Measurements from ENCODE around the gene ZFHX2. TPM values are rescaled to one million over a fixed set of nuclear protein-coding genes. Genes with fewer than 3 reads are reported as not detected.

ZFHX2 gene
- total and polyA plus RNA-seq, 5 donors from 2014 or later, result 0.42 TPM; not detected in 4

GRCh38 chr14:23478109-23478759 lies 73.3 kb downstream of the ZFHX2 start:
- Histone ChIP-seq H3K4me3 (ENCODE audit: low read depth, low read length) (no peak overlapping the region), H3K36me3 (ENCODE audit: control insufficient read depth, insufficient read depth, low read length) (peaks cover 61% of the 10 kb centered on the region), H3K27me3 (ENCODE audit: control insufficient read depth, insufficient read depth, low read length) (no peaks in the 10 kb centered on the region), H3K27ac (ENCODE audit: insufficient read depth, low read length, poor library complexity, severe bottlenecking) (peak overlapping the region; percentile 49), H3K9me3 (ENCODE audit: control insufficient read depth in 2 of 2, low read length in 2 of 2) (no peaks in the 10 kb centered on the region), H3K4me1 (ENCODE audit: control insufficient read depth, insufficient read depth, low read length, poor library complexity, severe bottlenecking) (peaks cover 5% of the 10 kb centered on the region)
- Mint-ChIP-seq H3K9me3 (no peaks in the 10 kb centered on the region), H3K27ac (peak overlapping the region; percentile 1 to 50 (median 49)), H3K4me1 (peaks cover 5 to 15% (median 11%) of the 10 kb centered on the region in 4 donors), H3K27me3 (no peaks in the 10 kb centered on the region), H3K36me3 (peaks cover 38% of the 10 kb centered on the region), H3K4me3 (no peak overlapping the region)
- DNase-seq (peak; percentile 52 to 86 (median 79)), ATAC-seq (ENCODE audit: low read depth in 2 of 2) (peak; percentile 63 to 81)

- Mint-ChIP-seq H3K9me3 (peaks cover 0 to 1% (median 0%) of the 10 kb centered on the region in 7 donors), H3K4me1 (peaks cover 0 to 8% (median 5%) of the 10 kb centered on the region in 4 donors), H3K27ac (peak overlapping the region in 1 of 3 donors; percentile 27), H3K36me3 (peaks cover 19% of the 10 kb centered on the region), H3K27me3 (no peaks in the 10 kb centered on the region), H3K4me3 (no peak overlapping the region)
- peaks cover 9% of the 10 kb centered on the region for H3K4me1 ChIP-seq (ENCODE audit: control insufficient read depth, insufficient read depth, low read length, poor library complexity, severe bottlenecking)
- peaks cover 50% of the 10 kb centered on the region for H3K36me3 ChIP-seq (ENCODE audit: control insufficient read depth, insufficient read depth, low read length)
- H3K9me3 ChIP-seq (ENCODE audit: control insufficient read depth in 2 of 2, low read length in 2 of 2), result no peaks in the 10 kb centered on the region
- no peak overlapping the region for H3K27ac ChIP-seq (ENCODE audit: insufficient read depth, low read length, poor library complexity, severe bottlenecking)
- H3K27me3 ChIP-seq (ENCODE audit: control insufficient read depth, insufficient read depth, low read length), result no peaks in the 10 kb centered on the region
- ATAC-seq (ENCODE audit: low read depth in 2 of 2) (no peak), DNase-seq (no peak)
- H3K4me3 ChIP-seq (ENCODE audit: low read depth, low read length), result no peak overlapping the region
These were observed 80.6 kb downstream of the ZFHX2 start for GRCh38 chr14:23470947-23471346.

Other genes starting within 250 kb of the ZFHX2 start
- 33.2 TPM for gene PPP1R3E, start 248.9 kb downstream of the ZFHX2 start, total RNA-seq
- gene PPP1R3E, start 248.9 kb downstream of the ZFHX2 start, polyA plus RNA-seq, result 1 to 10 TPM; 2.5 to 4.6 (median 2.9) TPM
- gene BCL2L2, start 244.9 kb downstream of the ZFHX2 start, total RNA-seq, result 2.6 TPM
- gene BCL2L2, start 244.9 kb downstream of the ZFHX2 start, polyA plus RNA-seq, result not detected
- gene PABPN1, start 230.3 kb downstream of the ZFHX2 start, total RNA-seq, result 188 TPM
- gene PABPN1, start 230.3 kb downstream of the ZFHX2 start, polyA plus RNA-seq, result 100 to 1,000 TPM in 1 of 4 donors, 10 to 100 TPM in 3; 78.8 to 102 (median 89.3) TPM
- 3.2 TPM for gene SLC22A17, start 198.9 kb downstream of the ZFHX2 start, total RNA-seq
- 1 to 10 TPM in 3 of 4 donors, under 1 TPM in 1; 0.94 to 3.2 (median 2.1) TPM for gene SLC22A17, start 198.9 kb downstream of the ZFHX2 start, polyA plus RNA-seq
- not detected for gene EFS, start 186.6 kb downstream of the ZFHX2 start, total RNA-seq
- gene EFS, start 186.6 kb downstream of the ZFHX2 start, polyA plus RNA-seq, result not detected
- gene IL25, start 179.0 kb downstream of the ZFHX2 start, total RNA-seq, result not detected
- gene IL25, start 179.0 kb downstream of the ZFHX2 start, polyA plus RNA-seq, result not detected
- gene CMTM5, start 174.7 kb downstream of the ZFHX2 start, total RNA-seq, result 2.8 TPM
- not detected for gene CMTM5, start 174.7 kb downstream of the ZFHX2 start, polyA plus RNA-seq
- gene MYH6, start 143.5 kb downstream of the ZFHX2 start, total RNA-seq, result not detected
- gene MYH6, start 143.5 kb downstream of the ZFHX2 start, polyA plus RNA-seq, result not detected
- not detected for gene MYH7, start 116.1 kb downstream of the ZFHX2 start, total RNA-seq
- not detected for gene MYH7, start 116.1 kb downstream of the ZFHX2 start, polyA plus RNA-seq
- gene NGDN, start 82.1 kb downstream of the ZFHX2 start, total RNA-seq, result 102 TPM
- 10 to 100 TPM; 77.1 to 90.8 (median 84.8) TPM for gene NGDN, start 82.1 kb downstream of the ZFHX2 start, polyA plus RNA-seq
- gene THTPA, start 4.5 kb upstream of the ZFHX2 start, total RNA-seq, result 7.6 TPM
- 10 to 100 TPM in 3 of 4 donors, 1 to 10 TPM in 1; 7.5 to 14.6 (median 12.4) TPM for gene THTPA, start 4.5 kb upstream of the ZFHX2 start, polyA plus RNA-seq
- gene AP1G2, start 16.0 kb upstream of the ZFHX2 start, total RNA-seq, result 329 TPM
- 10 to 100 TPM; 56.1 to 84.9 (median 76.4) TPM for gene AP1G2, start 16.0 kb upstream of the ZFHX2 start, polyA plus RNA-seq
- gene JPH4, start 27.0 kb upstream of the ZFHX2 start, total RNA-seq, result not detected
- under 1 TPM in 1 of 4 donors, not detected in 3; 0.14 TPM for gene JPH4, start 27.0 kb upstream of the ZFHX2 start, polyA plus RNA-seq
- not detected for gene DHRS2, start 84.6 kb upstream of the ZFHX2 start, total RNA-seq
- under 1 TPM in 1 of 4 donors, not detected in 3; 0.25 TPM for gene DHRS2, start 84.6 kb upstream of the ZFHX2 start, polyA plus RNA-seq

Measured in CD4-positive, CD25-positive, alpha-beta regulatory T cell (primary cell).